ENCODE measurements around the gene PCDHGB4. TPM values are rescaled to one million over a fixed set of nuclear protein-coding genes. Genes with fewer than 3 reads are reported as not detected.

PCDHGB4 gene
- total and polyA plus RNA-seq, 2 donors from 2014 or later, result 1.0 to 6.1 TPM

DNA sequence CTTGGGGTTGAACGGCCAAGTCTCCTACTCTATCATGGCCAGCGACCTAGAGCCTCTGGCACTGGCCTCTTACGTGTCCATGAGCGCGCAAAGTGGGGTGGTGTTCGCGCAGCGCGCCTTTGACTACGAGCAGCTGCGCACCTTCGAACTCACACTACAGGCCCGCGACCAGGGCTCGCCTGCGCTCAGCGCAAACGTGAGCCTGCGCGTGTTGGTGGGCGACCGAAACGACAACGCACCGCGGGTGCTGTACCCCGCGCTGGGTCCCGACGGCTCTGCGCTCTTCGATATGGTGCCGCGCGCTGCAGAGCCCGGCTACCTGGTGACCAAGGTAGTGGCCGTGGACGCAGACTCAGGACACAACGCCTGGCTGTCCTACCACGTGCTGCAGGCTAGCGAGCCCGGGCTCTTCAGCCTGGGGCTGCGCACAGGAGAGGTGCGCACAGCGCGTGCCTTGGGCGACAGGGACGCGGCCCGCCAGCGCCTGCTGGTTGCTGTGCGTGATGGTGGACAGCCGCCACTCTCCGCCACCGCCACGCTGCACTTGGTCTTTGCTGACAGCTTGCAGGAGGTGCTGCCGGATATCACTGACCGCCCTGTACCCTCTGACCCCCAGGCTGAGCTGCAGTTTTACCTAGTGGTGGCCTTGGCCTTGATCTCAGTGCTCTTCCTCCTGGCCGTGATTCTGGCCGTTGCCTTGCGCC is 12.2 kb downstream of the PCDHGB4 start:
- intact Hi-C loops (cut with DNase I), result no loop called here
- Histone ChIP-seq H3K9me3 (ENCODE audit: control insufficient read depth in 2 of 3, insufficient read depth in 1 of 3, low read length in 3 of 3) (peaks cover 3 to 54% (median 20%) of the 10 kb centered on the region in 3 donors), H3K36me3 (ENCODE audit: control insufficient read depth in 2 of 3, insufficient read depth in 3 of 3, low read length in 3 of 3) (no peaks in the 10 kb centered on the region), H3K4me1 (ENCODE audit: control insufficient read depth in 2 of 3, insufficient read depth in 2 of 3, low read depth in 1 of 3, low read length in 3 of 3) (no peaks in the 10 kb centered on the region), H3K9ac (ENCODE audit: low read length in 3 of 3) (no peak overlapping the region), H3K27ac (ENCODE audit: low read depth in 2 of 2, low read length in 2 of 2) (no peak overlapping the region), H3K4me3 (ENCODE audit: low read length in 3 of 3) (peak overlapping the region in 1 of 3 donors; percentile 25), H3K27me3 (ENCODE audit: control insufficient read depth, insufficient read depth, low read length) (no peaks in the 10 kb centered on the region)
- FAIRE-seq, result no peak
- TF ChIP-seq, protein P1, sequence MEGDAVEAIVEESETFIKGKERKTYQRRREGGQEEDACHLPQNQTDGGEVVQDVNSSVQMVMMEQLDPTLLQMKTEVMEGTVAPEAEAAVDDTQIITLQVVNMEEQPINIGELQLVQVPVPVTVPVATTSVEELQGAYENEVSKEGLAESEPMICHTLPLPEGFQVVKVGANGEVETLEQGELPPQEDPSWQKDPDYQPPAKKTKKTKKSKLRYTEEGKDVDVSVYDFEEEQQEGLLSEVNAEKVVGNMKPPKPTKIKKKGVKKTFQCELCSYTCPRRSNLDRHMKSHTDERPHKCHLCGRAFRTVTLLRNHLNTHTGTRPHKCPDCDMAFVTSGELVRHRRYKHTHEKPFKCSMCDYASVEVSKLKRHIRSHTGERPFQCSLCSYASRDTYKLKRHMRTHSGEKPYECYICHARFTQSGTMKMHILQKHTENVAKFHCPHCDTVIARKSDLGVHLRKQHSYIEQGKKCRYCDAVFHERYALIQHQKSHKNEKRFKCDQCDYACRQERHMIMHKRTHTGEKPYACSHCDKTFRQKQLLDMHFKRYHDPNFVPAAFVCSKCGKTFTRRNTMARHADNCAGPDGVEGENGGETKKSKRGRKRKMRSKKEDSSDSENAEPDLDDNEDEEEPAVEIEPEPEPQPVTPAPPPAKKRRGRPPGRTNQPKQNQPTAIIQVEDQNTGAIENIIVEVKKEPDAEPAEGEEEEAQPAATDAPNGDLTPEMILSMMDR (IDR thresholded peaks at IDR 0.05; ENCODE audit: borderline replicate concordance, extremely low read depth, insufficient read depth), result no peak
- DNase-seq, result no peak

- Histone ChIP-seq H3K9ac (ENCODE audit: low read length in 3 of 3) (no peak within 1 kb of the TSS), H3K4me1 (ENCODE audit: control insufficient read depth in 2 of 3, insufficient read depth in 2 of 3, low read depth in 1 of 3, low read length in 3 of 3) (no peaks in the 10 kb centered on the region), H3K36me3 (ENCODE audit: control insufficient read depth in 2 of 3, insufficient read depth in 3 of 3, low read length in 3 of 3) (no peaks in the 10 kb centered on the region), H3K9me3 (ENCODE audit: control insufficient read depth in 2 of 3, insufficient read depth in 1 of 3, low read length in 3 of 3) (peaks cover 3 to 59% (median 23%) of the 10 kb centered on the region in 3 donors), H3K4me3 (ENCODE audit: low read length in 3 of 3) (peak within 1 kb of the TSS in 2 of 3 donors; percentile 49 to 57), H3K27ac (ENCODE audit: low read depth in 2 of 2, low read length in 2 of 2) (no peak within 1 kb of the TSS), H3K27me3 (ENCODE audit: control insufficient read depth, insufficient read depth, low read length) (no peaks in the 10 kb centered on the region)
- DNase-seq (peak in 2 of 5 donors; percentile 35 to 38), FAIRE-seq (no peak)
- intact Hi-C loops (cut with DNase I), result no loop called here
- TF ChIP-seq, protein P1 (IDR thresholded peaks at IDR 0.05; ENCODE audit: borderline replicate concordance, extremely low read depth, insufficient read depth), result peak; percentile 8
These were observed 15.2 kb downstream of the PCDHGB4 start, which contains the start of gene PCDHGA9 for GRCh38 chr5:141402553-141403243. PCDHGA9 (plus strand) TSS chr5:141402778; CDS start chr5:141402953, 175 bp downstream.

- Histone ChIP-seq H3K9ac (ENCODE audit: low read length in 3 of 3) (no peak overlapping the region), H3K9me3 (ENCODE audit: control insufficient read depth in 2 of 3, insufficient read depth in 1 of 3, low read length in 3 of 3) (peaks cover 3 to 59% (median 23%) of the 10 kb centered on the region in 3 donors), H3K4me3 (ENCODE audit: low read length in 3 of 3) (peak overlapping the region in 2 of 3 donors; percentile 16 to 57), H3K36me3 (ENCODE audit: control insufficient read depth in 2 of 3, insufficient read depth in 3 of 3, low read length in 3 of 3) (no peaks in the 10 kb centered on the region), H3K4me1 (ENCODE audit: control insufficient read depth in 2 of 3, insufficient read depth in 2 of 3, low read depth in 1 of 3, low read length in 3 of 3) (no peaks in the 10 kb centered on the region), H3K27me3 (ENCODE audit: control insufficient read depth, insufficient read depth, low read length) (no peaks in the 10 kb centered on the region), H3K27ac (ENCODE audit: low read depth in 2 of 2, low read length in 2 of 2) (no peak overlapping the region)
- no peak for DNase-seq
- TF ChIP-seq, protein P1 (IDR thresholded peaks at IDR 0.05; ENCODE audit: borderline replicate concordance, extremely low read depth, insufficient read depth), result no peak
- intact Hi-C loops (cut with DNase I), result no loop called here
- FAIRE-seq, result no peak
These were observed 15.9 kb downstream of the PCDHGB4 start for GRCh38 chr5:141403387-141403786.

Data from kidney (tissue), 14 donors.